Esophagus squamous epithelium (tissue), 4 donors: ENCODE data around the gene NCAPH2.

Experiments
- POLR2A ChIP-seq, 4 donors: fragments of 450-650 bp; IDR thresholded peaks; one replicate each; pipeline ENCODE4 v1.6.1; 2017; ENCODE audit warnings: antibody characterized with exemption in 4 of 4, mild to moderate bottlenecking in 4 of 4, moderate library complexity in 3 of 4
- TF ChIP-seq, protein P1 (sequence below), 6 experiments: fragments of 450-650 bp in 4 of 6; fragments of 200-600 bp in 2 of 6; sonication (generic) in 2 of 6; IDR thresholded peaks; one replicate each; pipeline ENCODE4 v1.5.1; 2016 to 2019; ENCODE audit warnings: antibody characterized with exemption in 6 of 6, mild to moderate bottlenecking in 4 of 6, moderate library complexity in 4 of 6

- TF ChIP-seq, protein P1, sequence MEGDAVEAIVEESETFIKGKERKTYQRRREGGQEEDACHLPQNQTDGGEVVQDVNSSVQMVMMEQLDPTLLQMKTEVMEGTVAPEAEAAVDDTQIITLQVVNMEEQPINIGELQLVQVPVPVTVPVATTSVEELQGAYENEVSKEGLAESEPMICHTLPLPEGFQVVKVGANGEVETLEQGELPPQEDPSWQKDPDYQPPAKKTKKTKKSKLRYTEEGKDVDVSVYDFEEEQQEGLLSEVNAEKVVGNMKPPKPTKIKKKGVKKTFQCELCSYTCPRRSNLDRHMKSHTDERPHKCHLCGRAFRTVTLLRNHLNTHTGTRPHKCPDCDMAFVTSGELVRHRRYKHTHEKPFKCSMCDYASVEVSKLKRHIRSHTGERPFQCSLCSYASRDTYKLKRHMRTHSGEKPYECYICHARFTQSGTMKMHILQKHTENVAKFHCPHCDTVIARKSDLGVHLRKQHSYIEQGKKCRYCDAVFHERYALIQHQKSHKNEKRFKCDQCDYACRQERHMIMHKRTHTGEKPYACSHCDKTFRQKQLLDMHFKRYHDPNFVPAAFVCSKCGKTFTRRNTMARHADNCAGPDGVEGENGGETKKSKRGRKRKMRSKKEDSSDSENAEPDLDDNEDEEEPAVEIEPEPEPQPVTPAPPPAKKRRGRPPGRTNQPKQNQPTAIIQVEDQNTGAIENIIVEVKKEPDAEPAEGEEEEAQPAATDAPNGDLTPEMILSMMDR (IDR thresholded peaks at IDR 0.05), result no peak
- no peak for TF ChIP-seq POLR2A (IDR thresholded peaks at IDR 0.05)
Measured at GRCh38 chr22:50468626-50469025, 39.4 kb upstream of the NCAPH2 start.
